Epithelial cell of esophagus (primary cell): Measurements from ENCODE around the gene TRPC4.

Source experiments
- DNase-seq: peaks from one replicate; pipeline ENCODE4 v3.0.0; 2010; ENCODE audit warnings: low read depth
- H3K4me3 ChIP-seq: 2 replicates; pipeline ENCODE4 v1.5.1; 2011; ENCODE audit warnings: mild to moderate bottlenecking, low read length, control low read depth
- CTCF ChIP-seq: IDR thresholded peaks from 2 replicates; pipeline ENCODE4 v1.5.1; 2011; ENCODE audit warnings: low read depth, mild to moderate bottlenecking, low read length, control low read depth, inconsistent platforms; ENCODE audit not compliant: insufficient read depth; ENCODE audit errors: missing control alignments

The TRPC4 gene

GRCh38 chr13:37669845-37670244 lies 199.7 kb downstream of the TRPC4 start:
- no peak overlapping the region for H3K4me3 ChIP-seq
- TF ChIP-seq CTCF = no peak
- no peak for DNase-seq

DNA sequence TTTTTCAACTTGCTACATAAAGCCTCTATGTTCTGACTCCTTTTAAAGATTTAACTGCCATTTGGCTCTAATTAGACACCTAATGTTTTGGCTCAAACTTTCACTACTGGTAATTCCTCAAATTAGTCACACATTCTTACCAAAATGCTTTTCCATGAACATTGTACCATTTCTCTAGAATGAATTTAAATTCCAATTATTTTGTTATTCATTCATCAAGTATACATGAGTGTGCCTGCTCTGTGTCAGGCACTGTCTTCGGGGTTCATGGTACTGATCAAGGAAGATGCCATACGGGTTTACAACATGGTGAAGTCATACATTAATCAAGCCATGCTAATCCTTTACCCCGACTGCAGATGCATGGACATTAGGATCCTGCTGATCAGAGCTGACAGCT lies 201.9 kb downstream of the TRPC4 start:
- no peak for TF ChIP-seq CTCF
- no peak overlapping the region for H3K4me3 ChIP-seq
- no peak for DNase-seq

- no peak overlapping the region for H3K4me3 ChIP-seq
- DNase-seq = no peak
- no peak for TF ChIP-seq CTCF
Measured at GRCh38 chr13:37666036-37666435, 203.5 kb downstream of the TRPC4 start.

GRCh38 chr13:37665420-37665819 lies 204.2 kb downstream of the TRPC4 start:
- no peak overlapping the region for H3K4me3 ChIP-seq
- no peak for TF ChIP-seq CTCF
- DNase-seq = no peak

DNA sequence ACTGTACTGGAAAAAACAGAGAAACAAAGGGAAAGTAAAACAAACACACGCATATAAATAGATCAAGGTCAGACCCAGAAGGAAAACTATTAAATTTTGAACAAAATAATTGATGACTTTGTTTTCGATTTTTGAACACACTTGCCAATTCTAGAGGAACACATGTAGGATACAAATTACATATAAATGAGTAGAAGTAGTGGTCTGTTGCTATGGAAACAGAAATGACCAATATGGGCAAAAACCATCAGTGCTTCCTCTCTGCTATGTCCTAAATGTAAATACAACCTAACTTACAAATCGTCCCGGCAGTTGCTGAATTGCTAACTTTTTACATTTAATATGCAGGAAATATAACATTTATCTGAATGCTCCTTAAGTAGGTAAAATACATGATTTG lies 205.8 kb downstream of the TRPC4 start:
- no peak for TF ChIP-seq CTCF
- H3K4me3 ChIP-seq = no peak overlapping the region
- no peak for DNase-seq

GRCh38 chr13:37662624-37663023 lies 206.9 kb downstream of the TRPC4 start:
- TF ChIP-seq CTCF = no peak
- DNase-seq = no peak
- H3K4me3 ChIP-seq = no peak overlapping the region

DNA sequence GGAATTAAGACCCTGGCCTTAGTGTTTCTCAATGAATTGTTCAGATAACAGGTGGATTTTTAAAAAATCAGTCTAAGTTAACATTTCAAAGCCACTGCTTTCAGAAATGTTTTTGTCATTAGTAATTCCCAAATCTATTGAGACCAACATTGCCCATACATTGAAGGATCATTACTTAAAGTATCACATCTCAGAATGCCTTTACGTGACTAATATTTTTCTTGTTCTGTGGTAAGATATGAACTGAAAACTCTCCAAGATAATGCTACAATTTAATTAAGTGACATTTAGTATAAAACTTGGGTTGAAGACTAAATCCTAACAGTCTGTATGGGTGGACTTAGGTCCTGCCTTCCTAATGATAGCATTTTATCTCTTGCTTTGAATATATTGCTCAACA lies 211.6 kb downstream of the TRPC4 start:
- DNase-seq = no peak
- TF ChIP-seq CTCF = no peak
- H3K4me3 ChIP-seq = no peak overlapping the region
